Neural cell (in vitro differentiated cells): ENCODE data around the gene RELA. TPM values are rescaled to one million over a fixed set of nuclear protein-coding genes. Genes with fewer than 3 reads are reported as not detected.
"Not testable (repeated sequence)": the region's sequence is repeated elsewhere in the genome, so short reads cannot be mapped to it uniquely, and the experiment has no call there.

Source experiments
- H2AFZ ChIP-seq: fragments of 200-600, 300-800 bp; sonication (generic), shearing (Covaris generic); 2 replicates; pipeline ENCODE4 v1.6.0; 2014; ENCODE audit warnings: low read depth, mild to moderate bottlenecking, antibody characterized with exemption, low read length, moderate library complexity
- H3F3A ChIP-seq: fragments of 200-600 bp; shearing (Covaris generic); 2 replicates; pipeline ENCODE4 v1.6.1; 2016; ENCODE audit warnings: mild to moderate bottlenecking, moderate library complexity, mixed read lengths, antibody characterized with exemption, low read length; ENCODE audit not compliant: insufficient read depth, poor library complexity, severe bottlenecking
- H3K27ac ChIP-seq: fragments of 200-600, 300-800 bp; sonication (generic), shearing (Covaris generic); 2 replicates; pipeline ENCODE4 v1.5.1; 2014; ENCODE audit warnings: mild to moderate bottlenecking, low read length, moderate library complexity
- H3K27me3 ChIP-seq: fragments of 300-800, 200-600 bp; sonication (generic), shearing (Covaris generic); 2 replicates; pipeline ENCODE4 v1.6.0; 2014; ENCODE audit warnings: mild to moderate bottlenecking, low read depth, low read length, moderate library complexity; ENCODE audit not compliant: insufficient read depth
- H3K36me3 ChIP-seq: fragments of 300-800, 200-600 bp; sonication (generic), shearing (Covaris generic); 2 replicates; pipeline ENCODE4 v1.5.1; 2014; ENCODE audit warnings: mild to moderate bottlenecking, antibody characterized with exemption, low read length, moderate library complexity; ENCODE audit not compliant: insufficient read depth
- H3K4me2 ChIP-seq: fragments of 300-800, 200-600 bp; sonication (generic), shearing (Covaris generic); 2 replicates; pipeline ENCODE4 v1.6.0; 2014; ENCODE audit warnings: mild to moderate bottlenecking, low read length
- H3K4me3 ChIP-seq: fragments of 300-800, 200-600 bp; sonication (generic), shearing (Covaris generic); 2 replicates; pipeline ENCODE4 v1.5.1; 2014; ENCODE audit warnings: mild to moderate bottlenecking, low read length, moderate library complexity
- H3K79me2 ChIP-seq: fragments of 200-600 bp; shearing (Covaris generic); replicated peaks from 2 replicates; pipeline ENCODE4 v1.6.0; 2014; ENCODE audit warnings: mild to moderate bottlenecking, low read length, moderate library complexity; ENCODE audit not compliant: insufficient read depth
- H3K9ac ChIP-seq: fragments of 300-800, 200-600 bp; sonication (generic), shearing (Covaris generic); 2 replicates; pipeline ENCODE4 v1.6.1; 2016; ENCODE audit warnings: mild to moderate bottlenecking, low read length, mixed read lengths
- H3K9me2 ChIP-seq: fragments of 200-600 bp; shearing (Covaris generic); 2 replicates; pipeline ENCODE4 v1.6.1; 2016; ENCODE audit warnings: mild to moderate bottlenecking, low read length, mixed read lengths; ENCODE audit not compliant: insufficient read depth
- H3K9me3 ChIP-seq: fragments of 200-600, 300-800 bp; sonication (generic), shearing (Covaris generic); 2 replicates; pipeline ENCODE4 v1.6.1; 2016; ENCODE audit warnings: mild to moderate bottlenecking, mixed run types, low read length, moderate library complexity, mixed read lengths
- H4K20me1 ChIP-seq: fragments of 200-600 bp; shearing (Covaris generic); 2 replicates; pipeline ENCODE4 v1.6.1; 2016; ENCODE audit warnings: mild to moderate bottlenecking, mixed run types; ENCODE audit not compliant: insufficient read depth
- EP300 ChIP-seq: fragments of 450-650 bp; conservative IDR thresholded peaks from 2 replicates; pipeline ENCODE4 v1.6.1; 2014; ENCODE audit warnings: antibody characterized with exemption, mild to moderate bottlenecking, moderate library complexity; ENCODE audit not compliant: poor library complexity, severe bottlenecking
- EZH2 ChIP-seq: fragments of 200-600, 300-800 bp; shearing (Covaris generic), sonication (generic); IDR thresholded peaks from 2 replicates; pipeline ENCODE4 v1.6.1; 2014; ENCODE audit warnings: antibody characterized with exemption, low read length, borderline replicate concordance, mild to moderate bottlenecking; ENCODE audit not compliant: insufficient read depth, poor library complexity, severe bottlenecking
- MXI1 ChIP-seq: fragments of 450-650 bp; conservative IDR thresholded peaks from 2 replicates; pipeline ENCODE4 v1.6.1; 2014; ENCODE audit warnings: antibody characterized with exemption, mild to moderate bottlenecking; ENCODE audit not compliant: poor library complexity, severe bottlenecking
- POLR2AphosphoS5 ChIP-seq: IDR thresholded peaks from 2 replicates; pipeline ENCODE4 v1.6.1; 2012
- RAD21 ChIP-seq: fragments of 450-650 bp; conservative IDR thresholded peaks from 2 replicates; pipeline ENCODE4 v1.6.1; 2014; ENCODE audit warnings: antibody characterized with exemption, mild to moderate bottlenecking, moderate library complexity
- SMC3 ChIP-seq: fragments of 450-650 bp; conservative IDR thresholded peaks from 2 replicates; pipeline ENCODE4 v1.6.1; 2014; ENCODE audit warnings: antibody characterized with exemption, mild to moderate bottlenecking, moderate library complexity; ENCODE audit not compliant: poor library complexity
- TAF1 ChIP-seq: IDR thresholded peaks from 2 replicates; pipeline ENCODE4 v1.6.1; 2012; ENCODE audit warnings: low read depth
- polyA plus RNA-seq: library from polyadenylated mRNA; depleted of rRNA; stranded (reverse); fragments of >200 nt; gene quantifications from 2 replicates; pipeline ENCODE4 v1.2.3, GENCODE V29; 2014
- TF ChIP-seq, protein P1 (sequence below): fragments of 450-650 bp; IDR thresholded peaks from 2 replicates; pipeline ENCODE4 v1.5.1; 2014; ENCODE audit warnings: antibody characterized with exemption, mild to moderate bottlenecking, moderate library complexity; ENCODE audit not compliant: poor library complexity, severe bottlenecking
- TF ChIP-seq, protein P2 (sequence below): IDR thresholded peaks from 2 replicates; pipeline ENCODE4 v1.6.1; 2012; ENCODE audit warnings: borderline replicate concordance

The RELA gene
- polyA plus RNA-seq, 1 donor from 2014 or later = 19.3 TPM

DNA sequence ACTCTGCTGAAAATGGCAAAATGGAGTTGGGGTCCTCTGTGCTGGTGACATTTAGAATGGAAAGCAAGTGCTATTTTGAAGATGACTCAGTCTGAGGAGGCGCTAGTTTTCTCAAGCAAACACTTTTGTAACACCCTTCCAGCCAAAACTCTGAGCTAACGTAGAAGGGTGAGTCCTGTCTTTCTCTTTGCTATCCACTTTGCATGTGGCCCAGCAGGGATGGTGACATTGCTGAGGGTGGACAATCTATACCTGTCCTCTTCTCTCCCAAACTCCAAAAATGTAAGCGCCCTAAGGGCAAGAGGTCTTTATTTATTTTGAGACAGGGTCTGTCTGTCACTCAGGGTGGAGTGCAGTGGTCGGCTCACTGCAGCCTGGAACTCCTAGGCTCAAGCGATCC is 45.7 kb upstream of the RELA start:
- H3K9me3 ChIP-seq = no peaks in the 10 kb centered on the region
- no peak overlapping the region for H3K4me2 ChIP-seq
- H3K4me3 ChIP-seq = no peak overlapping the region
- peaks cover 10% of the 10 kb centered on the region for H3K79me2 ChIP-seq
- H2AFZ ChIP-seq = no peak overlapping the region
- no peaks in the 10 kb centered on the region for H3K27me3 ChIP-seq
- TF ChIP-seq RAD21 (no peak), POLR2AphosphoS5 (no peak), TAF1 (no peak), SMC3 (no peak), EP300 (no peak), MXI1 (no peak), EZH2 (no peak)
- TF ChIP-seq, protein P1, sequence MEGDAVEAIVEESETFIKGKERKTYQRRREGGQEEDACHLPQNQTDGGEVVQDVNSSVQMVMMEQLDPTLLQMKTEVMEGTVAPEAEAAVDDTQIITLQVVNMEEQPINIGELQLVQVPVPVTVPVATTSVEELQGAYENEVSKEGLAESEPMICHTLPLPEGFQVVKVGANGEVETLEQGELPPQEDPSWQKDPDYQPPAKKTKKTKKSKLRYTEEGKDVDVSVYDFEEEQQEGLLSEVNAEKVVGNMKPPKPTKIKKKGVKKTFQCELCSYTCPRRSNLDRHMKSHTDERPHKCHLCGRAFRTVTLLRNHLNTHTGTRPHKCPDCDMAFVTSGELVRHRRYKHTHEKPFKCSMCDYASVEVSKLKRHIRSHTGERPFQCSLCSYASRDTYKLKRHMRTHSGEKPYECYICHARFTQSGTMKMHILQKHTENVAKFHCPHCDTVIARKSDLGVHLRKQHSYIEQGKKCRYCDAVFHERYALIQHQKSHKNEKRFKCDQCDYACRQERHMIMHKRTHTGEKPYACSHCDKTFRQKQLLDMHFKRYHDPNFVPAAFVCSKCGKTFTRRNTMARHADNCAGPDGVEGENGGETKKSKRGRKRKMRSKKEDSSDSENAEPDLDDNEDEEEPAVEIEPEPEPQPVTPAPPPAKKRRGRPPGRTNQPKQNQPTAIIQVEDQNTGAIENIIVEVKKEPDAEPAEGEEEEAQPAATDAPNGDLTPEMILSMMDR = no peak
- TF ChIP-seq, protein P2, sequence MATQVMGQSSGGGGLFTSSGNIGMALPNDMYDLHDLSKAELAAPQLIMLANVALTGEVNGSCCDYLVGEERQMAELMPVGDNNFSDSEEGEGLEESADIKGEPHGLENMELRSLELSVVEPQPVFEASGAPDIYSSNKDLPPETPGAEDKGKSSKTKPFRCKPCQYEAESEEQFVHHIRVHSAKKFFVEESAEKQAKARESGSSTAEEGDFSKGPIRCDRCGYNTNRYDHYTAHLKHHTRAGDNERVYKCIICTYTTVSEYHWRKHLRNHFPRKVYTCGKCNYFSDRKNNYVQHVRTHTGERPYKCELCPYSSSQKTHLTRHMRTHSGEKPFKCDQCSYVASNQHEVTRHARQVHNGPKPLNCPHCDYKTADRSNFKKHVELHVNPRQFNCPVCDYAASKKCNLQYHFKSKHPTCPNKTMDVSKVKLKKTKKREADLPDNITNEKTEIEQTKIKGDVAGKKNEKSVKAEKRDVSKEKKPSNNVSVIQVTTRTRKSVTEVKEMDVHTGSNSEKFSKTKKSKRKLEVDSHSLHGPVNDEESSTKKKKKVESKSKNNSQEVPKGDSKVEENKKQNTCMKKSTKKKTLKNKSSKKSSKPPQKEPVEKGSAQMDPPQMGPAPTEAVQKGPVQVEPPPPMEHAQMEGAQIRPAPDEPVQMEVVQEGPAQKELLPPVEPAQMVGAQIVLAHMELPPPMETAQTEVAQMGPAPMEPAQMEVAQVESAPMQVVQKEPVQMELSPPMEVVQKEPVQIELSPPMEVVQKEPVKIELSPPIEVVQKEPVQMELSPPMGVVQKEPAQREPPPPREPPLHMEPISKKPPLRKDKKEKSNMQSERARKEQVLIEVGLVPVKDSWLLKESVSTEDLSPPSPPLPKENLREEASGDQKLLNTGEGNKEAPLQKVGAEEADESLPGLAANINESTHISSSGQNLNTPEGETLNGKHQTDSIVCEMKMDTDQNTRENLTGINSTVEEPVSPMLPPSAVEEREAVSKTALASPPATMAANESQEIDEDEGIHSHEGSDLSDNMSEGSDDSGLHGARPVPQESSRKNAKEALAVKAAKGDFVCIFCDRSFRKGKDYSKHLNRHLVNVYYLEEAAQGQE = no peak
- no peaks in the 10 kb centered on the region for H3F3A ChIP-seq
- H3K36me3 ChIP-seq = no peaks in the 10 kb centered on the region
- no peaks in the 10 kb centered on the region for H3K9me2 ChIP-seq
- H3K9ac ChIP-seq = no peak overlapping the region
- no peaks in the 10 kb centered on the region for H4K20me1 ChIP-seq
- H3K27ac ChIP-seq = no peak overlapping the region

DNA sequence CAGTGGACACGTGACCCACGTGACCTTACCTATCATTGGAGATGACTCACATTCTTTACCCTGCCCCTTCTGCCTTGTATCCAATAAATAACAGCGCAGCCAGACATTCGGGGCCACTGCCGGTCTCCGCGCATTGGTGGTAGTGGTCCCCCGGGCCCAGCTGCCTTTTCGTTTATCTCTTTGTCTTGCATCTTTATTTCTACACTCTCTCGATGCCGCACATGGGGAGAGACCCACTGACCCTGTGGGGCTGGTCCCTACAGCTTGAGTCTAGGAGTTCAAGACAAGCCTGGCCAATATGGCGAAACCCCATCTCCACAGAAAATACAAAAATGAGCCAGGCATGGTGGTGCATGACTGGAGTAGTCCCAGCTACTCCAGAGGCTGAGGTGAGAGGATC is 44.3 kb upstream of the RELA start:
- not testable (repeated sequence) for H3K4me2 ChIP-seq, H3K9me3 ChIP-seq, H3K4me3 ChIP-seq, H3F3A ChIP-seq, H3K36me3 ChIP-seq, H2AFZ ChIP-seq, H4K20me1 ChIP-seq, H3K79me2 ChIP-seq, H3K27me3 ChIP-seq, H3K27ac ChIP-seq, H3K9ac ChIP-seq, H3K9me2 ChIP-seq

DNA sequence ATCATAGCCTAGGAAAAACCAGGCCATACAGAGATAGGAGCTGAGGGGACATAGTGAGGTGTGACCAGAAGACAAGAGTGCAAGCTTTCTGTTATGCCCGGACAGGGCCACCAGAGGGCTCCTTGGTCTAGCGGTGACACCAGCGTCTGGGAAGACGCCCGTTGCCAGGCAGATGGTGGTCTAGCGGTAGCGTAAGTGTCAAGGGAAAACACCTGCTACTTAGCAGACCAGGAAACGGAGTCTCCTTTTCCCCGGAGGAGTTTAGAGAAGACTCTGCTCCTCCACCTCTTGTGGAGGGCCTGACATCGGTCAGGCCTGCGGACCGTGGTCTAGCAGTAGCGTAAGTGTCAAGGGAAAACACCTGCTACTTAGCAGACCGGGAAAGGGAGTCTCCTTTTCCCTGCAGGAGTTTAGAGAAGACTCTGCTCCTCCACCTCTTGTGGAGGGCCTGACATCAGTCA is 43.6 kb upstream of the RELA start:
- TF ChIP-seq, protein P1 = peak; percentile 84
- TF ChIP-seq SMC3 (peak; percentile 88), MXI1 (peak; percentile 26), RAD21 (peak; percentile 77)
- H3K4me3 ChIP-seq = peak overlapping the region; percentile 34
- not testable (repeated sequence) for H3F3A ChIP-seq, H3K27me3 ChIP-seq, H2AFZ ChIP-seq, H3K9me3 ChIP-seq, H4K20me1 ChIP-seq, H3K9me2 ChIP-seq, H3K4me2 ChIP-seq, H3K9ac ChIP-seq, H3K79me2 ChIP-seq, H3K27ac ChIP-seq, H3K36me3 ChIP-seq
